Tibial artery (tissue), 4 donors: ENCODE data around the gene BCAS1.

Experiments
- DNase-seq, 2 donors: peaks; one replicate each; pipeline ENCODE4 v3.0.0-alpha.2; 2019
- H3K27ac ChIP-seq, 2 donors: fragments of 200-600 bp; sonication (generic) in 1 of 2; 1 replicate in 1 of 2; 2 replicates in 1 of 2; pipeline ENCODE4 v1.5.1; 2018 to 2019; ENCODE audit warnings: mild to moderate bottlenecking in 1 of 2
- H3K27me3 ChIP-seq, 2 donors: fragments of 200-600 bp; sonication (generic) in 1 of 2; one replicate each; pipeline versions ENCODE4 v1.5.1 to v1.6.0; 2016 to 2019
- H3K36me3 ChIP-seq, 3 donors: fragments of 200-600 bp; sonication (generic) in 2 of 3; one replicate each; pipeline ENCODE4 v1.5.1; 2016 to 2019; ENCODE audit warnings: mild to moderate bottlenecking in 2 of 3
- H3K4me1 ChIP-seq, 4 donors: fragments of 200-600 bp; sonication (generic) in 2 of 4; 1 replicate in 3 of 4; 2 replicates in 1 of 4; pipeline ENCODE4 v1.5.1; 2016 to 2019
- H3K4me3 ChIP-seq, 2 donors: fragments of 200-600 bp; sonication (generic) in 1 of 2; 1 replicate in 1 of 2; 2 replicates in 1 of 2; pipeline ENCODE4 v1.5.1; 2018 to 2019; ENCODE audit warnings: mild to moderate bottlenecking in 2 of 2
- H3K9me3 ChIP-seq, 3 donors: fragments of 200-600 bp; sonication (generic) in 1 of 3; one replicate each; pipeline ENCODE4 v1.5.1; 2016 to 2019
- CTCF ChIP-seq, 2 experiments: fragments of 200-600 bp in 1 of 2; fragments of 450-650 bp in 1 of 2; IDR thresholded peaks; one replicate each; pipeline ENCODE4 v1.5.1; 2017 to 2019; ENCODE audit warnings: antibody characterized with exemption in 2 of 2, mild to moderate bottlenecking in 1 of 2, moderate library complexity in 1 of 2
- intact Hi-C: fragments of 100-400 bp; cut with DNase I; formaldehyde crosslinking; loops from one replicate; pipeline ENCODE4 v1.15.0; 2023; ENCODE audit warnings: low total_unique reads

BCAS1 gene

DNA sequence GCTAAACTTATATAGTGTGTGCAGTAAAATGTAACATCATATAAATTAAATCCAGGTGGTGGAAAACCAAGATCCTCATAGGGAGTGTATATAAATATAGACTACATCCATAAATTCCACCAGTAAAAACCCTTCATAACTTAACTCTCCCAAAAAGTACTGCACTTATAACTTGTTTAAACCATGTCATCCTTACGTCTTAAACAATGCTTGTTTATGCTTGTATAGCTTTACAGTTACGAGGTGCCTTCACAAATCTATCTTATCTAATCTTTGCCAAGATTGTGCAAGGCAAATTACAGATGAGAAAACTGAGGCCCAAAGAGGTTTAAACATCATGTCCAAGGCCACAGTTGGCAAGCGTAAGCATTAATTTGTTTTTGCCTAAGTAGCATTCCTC, 71.3 kb downstream of the BCAS1 start:
- no peaks in the 10 kb centered on the region for H3K4me1 ChIP-seq
- intact Hi-C loops: no loop called here
- no peak overlapping the region for H3K27ac ChIP-seq
- H3K27me3 ChIP-seq: no peaks in the 10 kb centered on the region
- no peaks in the 10 kb centered on the region for H3K36me3 ChIP-seq
- H3K9me3 ChIP-seq: peaks cover 0 to 24% (median 10%) of the 10 kb centered on the region in 3 donors
- TF ChIP-seq CTCF (IDR thresholded peaks at IDR 0.05): no peak
- no peak for DNase-seq
- no peak overlapping the region for H3K4me3 ChIP-seq

GRCh38 chr20:53996584-53997486, 73.6 kb downstream of the BCAS1 start:
- H3K36me3 ChIP-seq: no peaks in the 10 kb centered on the region

DNA sequence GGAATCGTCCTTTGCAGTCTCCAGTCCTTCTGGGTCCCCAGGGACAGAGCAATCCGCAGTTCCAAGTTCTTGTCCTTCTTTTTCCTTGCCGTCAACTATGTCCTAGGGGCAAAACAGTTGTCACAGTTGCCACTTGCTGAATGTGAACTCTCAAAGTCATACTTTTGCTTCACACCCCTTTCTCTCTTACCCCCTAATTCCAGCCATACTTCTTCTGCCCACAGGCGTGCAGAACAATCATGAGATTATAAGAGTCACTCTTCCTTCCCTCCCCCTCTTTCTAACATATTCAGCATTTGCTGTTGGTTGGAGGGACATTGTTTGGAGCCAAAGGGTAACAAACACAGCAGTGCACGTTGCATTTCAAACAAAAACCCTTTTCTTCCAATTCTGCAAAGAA, 74.4 kb downstream of the BCAS1 start:
- no peaks in the 10 kb centered on the region for H3K36me3 ChIP-seq
- intact Hi-C loops: no loop called here
- no peak overlapping the region for H3K27ac ChIP-seq
- no peak for DNase-seq
- peaks cover 0 to 11% (median 0%) of the 10 kb centered on the region in 3 donors for H3K9me3 ChIP-seq
- no peak for TF ChIP-seq CTCF (IDR thresholded peaks at IDR 0.05)
- H3K27me3 ChIP-seq: no peaks in the 10 kb centered on the region
- no peaks in the 10 kb centered on the region for H3K4me1 ChIP-seq
- H3K4me3 ChIP-seq: no peak overlapping the region

More at GRCh38 chr20:53996584-53997486, 73.6 kb downstream of the BCAS1 start:
- Histone ChIP-seq H3K27me3 (no peaks in the 10 kb centered on the region), H3K4me1 (no peaks in the 10 kb centered on the region), H3K9me3 (peaks cover 0 to 19% (median 5%) of the 10 kb centered on the region in 3 donors), H3K4me3 (no peak overlapping the region), H3K27ac (no peak overlapping the region)
- no peak for DNase-seq
- no peak for TF ChIP-seq CTCF (IDR thresholded peaks at IDR 0.05)
- intact Hi-C loops: no loop called here

DNA sequence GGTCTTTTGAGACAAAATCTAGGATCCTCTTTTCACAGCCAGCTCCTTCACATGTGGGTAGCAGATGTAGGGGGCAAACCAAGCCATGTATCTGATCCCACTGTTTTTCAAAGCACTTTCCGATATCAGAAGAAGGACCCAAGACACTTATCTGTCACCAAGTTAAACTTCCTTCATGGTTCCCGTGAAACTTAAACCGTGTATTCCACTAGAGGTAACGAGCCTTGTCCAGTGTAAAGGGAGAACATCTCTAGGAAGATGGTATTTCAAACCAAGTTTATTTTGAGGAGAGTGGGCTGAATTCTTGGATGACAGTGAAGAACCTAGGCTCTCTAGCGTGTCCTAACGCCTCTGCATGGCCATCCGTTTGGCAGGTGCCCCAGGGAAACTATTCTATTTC, 76.3 kb downstream of the BCAS1 start:
- no peaks in the 10 kb centered on the region for H3K27me3 ChIP-seq
- H3K4me3 ChIP-seq: no peak overlapping the region
- DNase-seq: no peak
- no peak for TF ChIP-seq CTCF (IDR thresholded peaks at IDR 0.05)
- H3K27ac ChIP-seq: no peak overlapping the region
- no peaks in the 10 kb centered on the region for H3K36me3 ChIP-seq
- intact Hi-C loops: no loop called here
- no peaks in the 10 kb centered on the region for H3K9me3 ChIP-seq
- H3K4me1 ChIP-seq: no peaks in the 10 kb centered on the region

GRCh38 chr20:53993310-53993709, 77.1 kb downstream of the BCAS1 start:
- H3K36me3 ChIP-seq: no peaks in the 10 kb centered on the region
- no peaks in the 10 kb centered on the region for H3K4me1 ChIP-seq
- no peak for TF ChIP-seq CTCF (IDR thresholded peaks at IDR 0.05)
- no peak overlapping the region for H3K4me3 ChIP-seq
- intact Hi-C loops: no loop called here
- H3K27ac ChIP-seq: no peak overlapping the region
- DNase-seq: no peak
- H3K9me3 ChIP-seq: no peaks in the 10 kb centered on the region
- no peaks in the 10 kb centered on the region for H3K27me3 ChIP-seq
